ENCODE data around the gene NIPAL3. TPM values are rescaled to one million over a fixed set of nuclear protein-coding genes. Genes with fewer than 3 reads are reported as not detected.
A peak's percentile ranks its signal among the peaks of the same experiment; 100 is the strongest.

NIPAL3 gene
- total and polyA plus RNA-seq, 2 donors (not counting 3 experiments of a cell fraction or from before 2014, with no cell fraction given): 15.5 to 16.0 TPM

GRCh38 chr1:24503059-24503751, 87.6 kb downstream of the NIPAL3 start:
- no TSS peak for BruUV-seq (replicated peaks)
- H3K4me2 ChIP-seq (ENCODE audit: insufficient read depth, low read length): peak overlapping the region; percentile 76
- H3K9me3 ChIP-seq (replicated peaks; ENCODE audit: control insufficient read depth, insufficient read depth, low read length): no peaks in the 10 kb centered on the region
- no peak for FAIRE-seq
- H3K27ac ChIP-seq (ENCODE audit: insufficient read depth, low read depth, low read length): no peak overlapping the region
- no peaks in the 10 kb centered on the region for H3K9me1 ChIP-seq (replicated peaks; ENCODE audit: control insufficient read depth, extremely low read depth, insufficient read depth, low read length)
- H3K79me2 ChIP-seq (ENCODE audit: control insufficient read depth, insufficient read depth, low read length): no peaks in the 10 kb centered on the region
- POLR2A ChIA-PET: no interaction called here
- TF ChIP-seq EZH2 (IDR thresholded peaks at IDR 0.05; ENCODE audit: borderline replicate concordance, low read depth, low read length, severe bottlenecking) (no peak), MYC (IDR thresholded peaks at IDR 0.05; ENCODE audit: low read depth, low read length) (no peak), POLR2AphosphoS5 (IDR thresholded peaks at IDR 0.05; ENCODE audit: insufficient read depth, low read depth, low read length) (no peak), POLR2A (IDR thresholded peaks at IDR 0.05; ENCODE audit: low read depth, low read length) (no peak), MAX (IDR thresholded peaks at IDR 0.05; ENCODE audit: insufficient read depth, insufficient read length) (no peak), CTCF (IDR thresholded peaks at IDR 0.05; ENCODE audit: extremely low read depth in 1 of 2, insufficient read depth in 1 of 2, low read depth in 1 of 2, low read length in 2 of 2) (no peak), FOS (IDR thresholded peaks at IDR 0.05; ENCODE audit: borderline replicate concordance, insufficient read depth, low read length) (no peak), JUN (IDR thresholded peaks at IDR 0.05; ENCODE audit: borderline replicate concordance, insufficient read depth, insufficient read length, low read depth) (no peak), GATA2 (IDR thresholded peaks at IDR 0.05; ENCODE audit: insufficient read depth, insufficient read length, low read depth, low read length) (no peak)
- dilution Hi-C loops (cut with MboI; ENCODE audit: extremely low pct_ligation_motif_present, low sequenced_read_pairs) (no loop called here), intact Hi-C loops (cut with micrococcal nuclease) (loop anchor here (5.0 kb wide), 1 partner anchor 86 kb away; the partner anchor contains the start of gene NIPAL3)
- H3K9ac ChIP-seq (replicated peaks; ENCODE audit: extremely low read depth, insufficient read depth, low read length): peak overlapping the region; percentile 50
- no peaks in the 10 kb centered on the region for H3K36me3 ChIP-seq (ENCODE audit: control insufficient read depth in 2 of 2, extremely low read depth in 1 of 2, insufficient read depth in 2 of 2, low read length in 2 of 2)
- H3K4me3 ChIP-seq (replicated peaks in 1 of 3; ENCODE audit: insufficient read depth in 1 of 3, low read depth in 1 of 3, low read length in 3 of 3): peak overlapping the region; percentile 47 to 54 (median 48)
- H4K20me1 ChIP-seq (replicated peaks; ENCODE audit: control insufficient read depth, extremely low read depth, insufficient read depth, low read length): no peaks in the 10 kb centered on the region
- H3K27me3 ChIP-seq (ENCODE audit: control insufficient read depth in 2 of 2, insufficient read depth in 2 of 2, low read length in 2 of 2): peaks cover 7 to 18% of the 10 kb centered on the region in 2 experiments
- peaks cover 5% of the 10 kb centered on the region for H3K4me1 ChIP-seq (ENCODE audit: control insufficient read depth, extremely low read depth, insufficient read depth, low read length)
- H2AFZ ChIP-seq (ENCODE audit: low read depth, low read length): peak overlapping the region; percentile 68
- DNase-seq (ENCODE audit: low read depth, low spot score): no peak
- CTCF ChIA-PET: interaction anchor here (0.7 to 1.5 kb wide), 3 partner anchors 15 to 304 kb away, joined by 4 to 5 read pairs (median 4); no protein-coding TSS in a partner anchor
